VCaP (cell line): ENCODE results near the gene AKT1.

Experiments used
- H3K27ac ChIP-seq: fragments of 450-650 bp; 2 replicates; pipeline ENCODE4 v1.5.1; 2017
- CTCF ChIP-seq: fragments of 450-650 bp; conservative IDR thresholded peaks from 2 replicates; pipeline ENCODE4 v1.5.1; 2017; ENCODE audit warnings: mild to moderate bottlenecking, moderate library complexity

AKT1 gene

GRCh38 chr14:104770072-104770579 lies 25.4 kb downstream of the AKT1 start:
- H3K27ac ChIP-seq, result no peak overlapping the region
- TF ChIP-seq CTCF, result no peak

- H3K27ac ChIP-seq, result no peak overlapping the region
- TF ChIP-seq CTCF, result no peak
These were observed 26.1 kb downstream of the AKT1 start for GRCh38 chr14:104769324-104770071.

- TF ChIP-seq CTCF, result peak; percentile 93
These were observed 26.9 kb downstream of the AKT1 start for GRCh38 chr14:104768437-104769323.

GRCh38 chr14:104767634-104767918 lies 28.0 kb downstream of the AKT1 start:
- H3K27ac ChIP-seq, result no peak overlapping the region
- no peak for TF ChIP-seq CTCF

More at GRCh38 chr14:104768437-104769323, 26.9 kb downstream of the AKT1 start:
- no peak overlapping the region for H3K27ac ChIP-seq

- H3K27ac ChIP-seq, result no peak overlapping the region
- no peak for TF ChIP-seq CTCF
These were observed 28.5 kb downstream of the AKT1 start for GRCh38 chr14:104766863-104767633.

GRCh38 chr14:104766256-104766862 lies 29.2 kb downstream of the AKT1 start:
- no peak for TF ChIP-seq CTCF
- H3K27ac ChIP-seq, result no peak overlapping the region

- H3K27ac ChIP-seq, result no peak overlapping the region
These were observed 30.0 kb downstream of the AKT1 start for GRCh38 chr14:104765517-104765916.

More at GRCh38 chr14:104765517-104765916, 30.0 kb downstream of the AKT1 start:
- TF ChIP-seq CTCF, result no peak
